ENCODE results near the gene OR2A2. TPM values are rescaled to one million over a fixed set of nuclear protein-coding genes. Genes with fewer than 3 reads are reported as not detected.

The OR2A2 gene
- polyA plus RNA-seq, 1 donor (not counting 4 experiments of a cell fraction or from before 2014, with no cell fraction given) = not detected

- H2AFZ ChIP-seq (ENCODE audit: control insufficient read depth, low read length) = no peak overlapping the region
- H3K36me3 ChIP-seq (ENCODE audit: control insufficient read depth in 2 of 2, extremely low read depth in 1 of 2, insufficient read depth in 2 of 2, low read length in 2 of 2) = no peaks in the 10 kb centered on the region
- FAIRE-seq (no peak), DNase-seq (ENCODE audit: low read depth, low spot score) (no peak)
- no peak overlapping the region for H3K4me2 ChIP-seq (ENCODE audit: control insufficient read depth, extremely low read depth, insufficient read depth, low read depth, low read length)
- no peaks in the 10 kb centered on the region for H3K79me2 ChIP-seq (ENCODE audit: control insufficient read depth, insufficient read depth, low read length)
- H3K27ac ChIP-seq (ENCODE audit: control insufficient read depth, insufficient read depth, low read length) = no peak overlapping the region
- no peak overlapping the region for H3K4me3 ChIP-seq (ENCODE audit: control insufficient read depth in 2 of 3, extremely low read depth in 1 of 3, insufficient read depth in 2 of 3, low read depth in 1 of 3, low read length in 3 of 3)
- no peak overlapping the region for H3K9ac ChIP-seq (ENCODE audit: control insufficient read depth, extremely low read depth, insufficient read depth, low read length)
- dilution Hi-C loops (cut with MboI; ENCODE audit: extremely low pct_ligation_motif_present, low sequenced_read_pairs) = no loop called here
- H3K9me1 ChIP-seq (ENCODE audit: control insufficient read depth, extremely low read depth, insufficient read depth, low read length) = no peaks in the 10 kb centered on the region
- H3K9me3 ChIP-seq (ENCODE audit: control insufficient read depth, low read depth, low read length) = no peaks in the 10 kb centered on the region
- H4K20me1 ChIP-seq (ENCODE audit: control insufficient read depth, extremely low read depth, insufficient read depth, low read length) = no peaks in the 10 kb centered on the region
- TF ChIP-seq EZH2 (IDR thresholded peaks at IDR 0.05; ENCODE audit: low read length) = no peak
- no peak for TF ChIP-seq CTCF (optimal IDR thresholded peaks at IDR 0.05 in 1 of 3, IDR thresholded peaks at IDR 0.05 in 1 of 3, conservative IDR thresholded peaks at IDR 0.05 in 1 of 3; ENCODE audit: extremely low read depth in 1 of 3, insufficient read depth in 2 of 3, low read length in 3 of 3)
- H3K27me3 ChIP-seq (ENCODE audit: control insufficient read depth, extremely low read depth, insufficient read depth, low read length) = no peaks in the 10 kb centered on the region
- no peaks in the 10 kb centered on the region for H3K4me1 ChIP-seq (ENCODE audit: control insufficient read depth, extremely low read depth, insufficient read depth, low read length)
Measured at GRCh38 chr7:144100607-144101006, 8.8 kb upstream of the OR2A2 start.

GRCh38 chr7:144102041-144102440 is 7.3 kb upstream of the OR2A2 start:
- Histone ChIP-seq H3K36me3 (ENCODE audit: control insufficient read depth in 2 of 2, extremely low read depth in 1 of 2, insufficient read depth in 2 of 2, low read length in 2 of 2) (no peaks in the 10 kb centered on the region), H3K9ac (ENCODE audit: control insufficient read depth, extremely low read depth, insufficient read depth, low read length) (no peak overlapping the region), H3K27ac (ENCODE audit: control insufficient read depth, insufficient read depth, low read length) (no peak overlapping the region), H3K9me3 (ENCODE audit: control insufficient read depth, low read depth, low read length) (no peaks in the 10 kb centered on the region), H2AFZ (ENCODE audit: control insufficient read depth, low read length) (no peak overlapping the region), H3K79me2 (ENCODE audit: control insufficient read depth, insufficient read depth, low read length) (no peaks in the 10 kb centered on the region), H3K9me1 (ENCODE audit: control insufficient read depth, extremely low read depth, insufficient read depth, low read length) (no peaks in the 10 kb centered on the region), H3K4me3 (ENCODE audit: control insufficient read depth in 2 of 3, extremely low read depth in 1 of 3, insufficient read depth in 2 of 3, low read depth in 1 of 3, low read length in 3 of 3) (no peak overlapping the region), H3K4me2 (ENCODE audit: control insufficient read depth, extremely low read depth, insufficient read depth, low read depth, low read length) (no peak overlapping the region), H3K4me1 (ENCODE audit: control insufficient read depth, extremely low read depth, insufficient read depth, low read length) (no peaks in the 10 kb centered on the region), H3K27me3 (ENCODE audit: control insufficient read depth, extremely low read depth, insufficient read depth, low read length) (no peaks in the 10 kb centered on the region), H4K20me1 (ENCODE audit: control insufficient read depth, extremely low read depth, insufficient read depth, low read length) (no peaks in the 10 kb centered on the region)
- no peak for TF ChIP-seq CTCF (optimal IDR thresholded peaks at IDR 0.05 in 1 of 3, IDR thresholded peaks at IDR 0.05 in 1 of 3, conservative IDR thresholded peaks at IDR 0.05 in 1 of 3; ENCODE audit: extremely low read depth in 1 of 3, insufficient read depth in 2 of 3, low read length in 3 of 3)
- no peak for TF ChIP-seq EZH2 (IDR thresholded peaks at IDR 0.05; ENCODE audit: low read length)
- FAIRE-seq (no peak), DNase-seq (ENCODE audit: low read depth, low spot score) (no peak)
- dilution Hi-C loops (cut with MboI; ENCODE audit: extremely low pct_ligation_motif_present, low sequenced_read_pairs) = no loop called here

All from keratinocyte (primary cell).